RPMI8226 (cell line): ENCODE measurements around the gene COA3.

Experiments
- DNase-seq: peaks from one replicate; pipeline ENCODE4 v3.0.0-alpha.2; 2015

The COA3 gene

GRCh38 chr17:42748908-42749798 lies 49.4 kb downstream of the COA3 start:
- no peak for DNase-seq

- DNase-seq, result no peak
These were observed 50.1 kb downstream of the COA3 start for GRCh38 chr17:42748202-42748907.
